ENCODE results near the gene MYO5B.

- TF ChIP-seq, protein P1, sequence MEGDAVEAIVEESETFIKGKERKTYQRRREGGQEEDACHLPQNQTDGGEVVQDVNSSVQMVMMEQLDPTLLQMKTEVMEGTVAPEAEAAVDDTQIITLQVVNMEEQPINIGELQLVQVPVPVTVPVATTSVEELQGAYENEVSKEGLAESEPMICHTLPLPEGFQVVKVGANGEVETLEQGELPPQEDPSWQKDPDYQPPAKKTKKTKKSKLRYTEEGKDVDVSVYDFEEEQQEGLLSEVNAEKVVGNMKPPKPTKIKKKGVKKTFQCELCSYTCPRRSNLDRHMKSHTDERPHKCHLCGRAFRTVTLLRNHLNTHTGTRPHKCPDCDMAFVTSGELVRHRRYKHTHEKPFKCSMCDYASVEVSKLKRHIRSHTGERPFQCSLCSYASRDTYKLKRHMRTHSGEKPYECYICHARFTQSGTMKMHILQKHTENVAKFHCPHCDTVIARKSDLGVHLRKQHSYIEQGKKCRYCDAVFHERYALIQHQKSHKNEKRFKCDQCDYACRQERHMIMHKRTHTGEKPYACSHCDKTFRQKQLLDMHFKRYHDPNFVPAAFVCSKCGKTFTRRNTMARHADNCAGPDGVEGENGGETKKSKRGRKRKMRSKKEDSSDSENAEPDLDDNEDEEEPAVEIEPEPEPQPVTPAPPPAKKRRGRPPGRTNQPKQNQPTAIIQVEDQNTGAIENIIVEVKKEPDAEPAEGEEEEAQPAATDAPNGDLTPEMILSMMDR (IDR thresholded peaks at IDR 0.05): no peak
- no peak for TF ChIP-seq EZH2 (IDR thresholded peaks at IDR 0.05; ENCODE audit: borderline replicate concordance, insufficient read depth, low read depth, low read length, poor library complexity, severe bottlenecking)
These were observed 263.8 kb downstream of the MYO5B start for GRCh38 chr18:49931179-49931578.

All from B cell (primary cell).